Measurements from ENCODE around the gene HOXC11.

- TF ChIP-seq CTCF (IDR thresholded peaks at IDR 0.05) (no peak), POLR2AphosphoS5 (IDR thresholded peaks at IDR 0.05) (no peak), POLR2A (IDR thresholded peaks at IDR 0.05) (no peak)
These were observed 29.5 kb downstream of the HOXC11 start for GRCh38 chr12:54002278-54002914.

Measured in prostate gland (tissue), 2 donors.